ENCODE measurements around the gene ATP13A3.

ATP13A3 gene

DNA sequence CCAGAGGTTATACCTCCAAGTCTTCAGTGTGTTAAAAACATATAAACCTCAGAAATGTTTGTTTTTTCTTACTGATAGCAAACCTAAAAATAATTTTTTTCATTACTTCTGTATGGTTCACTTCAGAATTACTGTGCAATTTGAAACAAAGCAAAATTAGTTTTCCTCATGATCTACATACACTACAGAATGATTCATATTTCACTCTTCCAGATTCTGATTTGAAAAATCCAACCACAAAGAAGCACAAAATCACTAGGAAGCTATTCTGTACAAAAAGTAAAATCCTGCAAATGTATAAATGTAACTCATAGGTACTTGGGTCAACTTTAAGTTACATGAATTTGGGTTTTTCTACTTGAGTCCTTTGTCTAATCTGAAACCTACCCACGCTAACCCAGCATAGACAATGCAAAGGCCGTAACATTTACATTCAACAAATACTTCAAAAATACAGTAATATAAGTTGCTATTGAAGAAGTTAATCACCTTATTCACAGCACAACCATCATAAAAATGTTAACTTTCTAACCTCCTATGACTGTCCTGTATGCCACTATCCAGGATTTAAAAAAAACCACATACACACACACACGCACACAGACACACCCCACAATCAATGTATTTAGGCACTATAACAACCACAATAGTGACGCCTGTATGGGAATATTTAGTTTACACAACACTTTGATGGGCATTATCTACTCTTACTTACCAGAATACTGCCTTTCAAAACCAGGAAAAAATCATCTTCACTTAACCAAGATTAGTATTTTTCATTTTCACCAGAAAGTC is 11.5 kb downstream of the ATP13A3 start:
- no peak for DNase-seq (ENCODE audit: low read depth)

DNA sequence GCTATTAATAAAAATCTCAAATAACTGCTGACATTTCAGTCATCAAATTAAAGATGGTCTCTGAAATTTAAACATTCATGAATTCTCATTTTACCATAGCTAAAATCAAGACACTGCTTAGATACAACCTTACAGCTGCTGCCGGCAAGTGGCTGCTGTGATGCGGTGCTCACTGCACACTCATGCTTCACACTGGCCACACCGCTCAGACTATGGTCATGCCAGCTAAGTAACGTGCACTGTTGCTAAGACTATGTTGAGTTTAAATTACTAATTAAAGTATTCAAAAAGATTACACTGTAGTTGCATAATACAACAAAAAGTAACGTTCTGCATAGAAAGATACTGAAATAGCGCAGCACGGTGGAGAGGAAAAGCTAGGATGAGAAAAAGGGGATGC is 12.1 kb downstream of the ATP13A3 start:
- DNase-seq (ENCODE audit: low read depth), result no peak

DNA sequence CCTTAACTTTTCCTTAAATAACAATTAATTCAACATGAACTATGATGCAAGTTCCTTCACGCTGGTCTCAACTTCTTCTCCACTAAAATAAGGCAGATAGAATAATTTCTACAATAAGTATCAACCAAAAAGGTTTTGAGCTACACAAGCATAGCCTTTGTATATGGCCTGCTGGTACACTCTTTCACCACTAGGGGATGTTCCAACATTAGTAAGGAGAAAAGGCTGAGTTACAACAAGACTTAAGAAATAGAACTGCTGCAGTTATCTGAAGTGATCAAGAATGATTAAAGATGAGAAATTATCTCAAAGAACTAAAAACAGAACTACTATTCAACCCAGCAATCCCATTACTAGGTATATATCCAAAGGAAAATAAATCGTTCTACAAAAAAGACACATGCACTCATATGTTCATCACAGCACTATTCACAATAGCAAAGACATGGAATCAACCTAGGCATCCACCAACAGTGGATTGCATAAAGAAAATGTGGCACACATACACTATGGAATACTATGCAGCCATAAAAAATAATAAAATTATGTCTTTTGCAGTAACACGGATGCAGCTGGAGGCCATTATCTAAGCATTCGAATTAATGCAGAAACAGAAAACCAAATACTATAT is 14.4 kb downstream of the ATP13A3 start:
- DNase-seq (ENCODE audit: low read depth), result no peak

DNA sequence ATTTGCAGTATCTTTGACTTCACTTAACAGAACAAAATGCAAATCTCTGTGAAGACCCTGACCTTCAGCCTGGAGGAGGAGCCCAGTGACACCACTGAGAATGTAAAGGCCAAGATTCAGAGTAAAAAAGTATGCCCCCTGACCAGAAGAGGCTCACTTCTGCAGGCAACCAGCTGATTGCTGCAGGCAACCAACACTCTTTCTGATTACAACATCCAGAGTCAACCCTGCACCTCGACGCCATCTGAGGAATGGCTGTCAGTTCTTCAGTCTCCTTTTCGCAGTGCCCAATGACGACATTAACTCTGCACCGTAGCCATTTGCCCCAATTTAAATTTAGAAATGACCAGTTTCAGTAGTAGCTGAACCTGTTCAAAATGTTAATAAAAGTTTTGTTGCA is 14.9 kb downstream of the ATP13A3 start:
- DNase-seq (ENCODE audit: low read depth), result no peak

DNA sequence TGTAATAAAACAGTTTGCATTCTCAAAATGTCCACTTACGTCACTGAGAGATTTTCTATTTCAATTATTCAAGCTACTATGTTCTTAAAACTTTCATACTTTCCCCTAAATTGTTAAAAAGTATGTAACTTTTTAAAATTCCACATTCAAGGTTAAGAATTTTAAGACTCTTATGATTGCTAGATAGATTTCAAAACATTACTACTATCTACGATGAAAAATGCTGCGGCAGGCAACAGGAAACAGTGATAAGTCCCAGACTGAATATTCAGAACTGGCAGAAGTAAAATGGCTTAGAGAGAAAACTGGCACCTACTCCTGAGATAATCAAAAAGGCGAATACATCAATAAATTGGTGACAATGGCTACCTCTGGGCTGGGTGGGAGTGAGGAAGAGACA is 16.2 kb downstream of the ATP13A3 start:
- no peak for DNase-seq (ENCODE audit: low read depth)

DNA sequence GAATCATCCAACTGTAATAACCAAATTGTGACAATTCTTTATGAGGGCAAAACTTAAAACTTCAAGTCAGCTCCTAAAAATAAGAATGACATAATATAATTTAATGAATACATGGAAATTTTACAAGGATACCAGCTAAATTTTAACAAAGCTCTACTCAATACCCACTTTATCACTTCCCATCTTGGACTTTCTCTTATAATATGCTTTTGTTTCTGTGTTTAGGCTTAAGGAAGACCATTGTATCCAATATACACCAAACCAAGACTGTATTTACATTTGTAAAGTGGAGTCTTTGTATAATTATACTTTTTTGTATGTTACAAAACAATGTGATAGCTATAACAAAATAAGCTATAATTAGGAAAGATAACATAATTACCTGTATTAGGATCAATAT is 16.8 kb downstream of the ATP13A3 start:
- no peak for DNase-seq (ENCODE audit: low read depth)

DNA sequence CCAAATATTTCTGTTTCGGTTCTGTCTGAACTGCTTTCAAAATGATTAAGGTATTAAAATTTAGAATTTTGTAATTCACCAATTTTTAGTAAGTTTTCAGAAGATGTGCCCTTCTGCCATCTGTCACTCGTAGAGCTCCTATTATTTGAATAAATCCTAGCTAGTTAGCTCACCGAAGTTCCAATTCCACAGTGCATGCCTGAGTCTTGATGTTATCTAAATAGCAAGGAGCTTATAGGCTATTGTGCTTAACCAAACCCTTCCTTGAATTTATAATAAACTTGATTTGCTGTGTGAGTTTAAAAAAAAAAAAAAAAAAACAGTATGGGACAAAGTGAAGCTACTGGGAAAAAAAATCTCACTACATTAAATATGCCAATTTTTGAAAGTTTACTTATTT is 18.7 kb downstream of the ATP13A3 start:
- no peak for DNase-seq (ENCODE audit: low read depth)

DNA sequence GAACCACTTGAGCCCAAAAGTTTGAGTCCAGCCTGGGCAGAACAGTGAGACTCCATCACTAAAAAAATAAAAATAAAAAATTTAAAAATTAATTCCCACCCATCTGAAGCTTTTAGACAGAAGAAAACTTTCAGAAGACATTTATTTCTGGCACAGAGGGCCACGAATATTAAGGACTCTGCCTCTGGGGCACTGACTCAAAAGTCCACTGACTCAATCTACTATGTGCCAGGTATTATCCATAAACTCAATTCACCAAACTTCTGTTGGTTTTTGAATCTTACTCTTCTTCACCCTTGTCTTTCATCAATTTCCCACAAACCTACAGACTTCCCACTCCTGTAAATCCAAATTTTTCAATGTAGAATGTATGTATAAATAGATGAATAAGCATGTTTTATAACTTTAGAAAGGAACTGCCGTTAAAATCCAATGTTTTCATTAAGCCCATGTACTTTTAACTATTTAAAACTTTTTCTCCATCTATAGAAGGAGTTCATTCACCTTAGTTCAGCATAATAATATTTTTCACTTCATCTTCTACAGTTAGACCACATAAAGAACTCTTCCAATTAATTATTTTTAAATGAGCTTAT is 19.9 kb downstream of the ATP13A3 start:
- DNase-seq (ENCODE audit: low read depth), result no peak

DNA sequence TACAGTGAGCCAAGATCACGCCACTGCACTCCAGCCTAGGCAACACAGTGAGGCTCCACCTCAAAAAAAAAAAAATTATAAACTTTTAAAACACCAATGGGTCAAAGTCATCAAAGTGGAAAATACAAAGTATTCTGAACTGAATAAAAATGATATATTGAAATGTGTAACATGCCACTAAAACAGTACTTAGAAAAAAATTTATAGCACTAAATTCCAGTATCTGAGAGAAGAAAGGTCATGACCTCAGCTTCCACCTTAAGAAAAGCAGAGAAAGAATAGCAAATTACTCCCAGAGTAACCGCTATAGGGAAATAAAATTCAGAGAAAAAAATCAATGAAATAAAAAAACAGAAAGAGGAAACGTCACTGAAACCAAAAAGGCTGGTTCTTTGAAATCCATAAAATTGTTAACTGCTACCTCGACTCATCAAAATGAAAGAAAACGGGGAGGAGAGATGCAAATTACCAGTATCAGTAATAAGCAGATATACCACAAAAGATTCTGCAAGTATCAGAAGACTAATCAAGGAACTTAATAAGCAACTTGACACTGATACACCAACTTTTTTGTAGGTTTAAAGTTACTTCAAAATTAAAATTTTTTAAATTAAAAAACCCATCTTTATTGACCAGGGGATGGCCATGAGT is 20.8 kb downstream of the ATP13A3 start:
- no peak for DNase-seq (ENCODE audit: low read depth)

DNA sequence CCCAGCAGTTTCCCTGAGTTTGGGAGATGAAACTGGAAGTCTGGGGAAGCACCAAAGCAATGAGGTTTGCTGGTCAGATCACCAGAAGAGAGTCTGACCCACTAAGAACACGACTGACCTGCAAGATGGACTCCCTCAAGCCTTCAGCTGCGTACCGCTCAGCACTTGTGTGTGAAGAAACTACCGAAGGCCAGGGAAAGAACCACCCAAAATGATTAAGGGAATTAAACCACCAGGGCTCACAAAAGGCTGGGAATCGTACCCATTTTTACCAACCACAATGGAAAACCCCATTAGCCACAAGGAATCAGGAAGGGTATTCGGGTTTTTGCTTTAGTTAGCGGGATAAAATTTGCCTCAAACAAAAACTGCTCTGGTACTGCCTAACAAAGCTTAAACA is 21.6 kb downstream of the ATP13A3 start:
- no peak for DNase-seq (ENCODE audit: low read depth)

DNA sequence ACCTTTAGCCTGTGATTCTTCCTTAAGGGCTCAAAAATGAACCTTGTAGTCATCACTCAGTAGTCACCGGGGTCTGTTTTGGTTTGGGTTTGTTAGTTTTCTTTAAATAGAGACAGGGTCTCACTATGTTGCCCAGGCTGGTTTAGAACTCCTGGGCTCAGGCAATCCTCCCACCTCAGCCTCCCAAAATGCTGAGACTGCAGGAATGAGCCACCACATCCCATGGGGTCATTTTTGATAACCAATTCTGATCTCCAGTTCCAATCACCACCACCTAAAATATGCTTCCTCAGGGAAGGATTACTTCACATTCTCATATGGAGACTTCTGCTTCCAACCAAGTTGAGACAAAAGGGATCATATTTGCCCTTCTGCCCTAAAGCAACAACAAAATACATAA is 22.1 kb downstream of the ATP13A3 start:
- DNase-seq (ENCODE audit: low read depth), result no peak

DNA sequence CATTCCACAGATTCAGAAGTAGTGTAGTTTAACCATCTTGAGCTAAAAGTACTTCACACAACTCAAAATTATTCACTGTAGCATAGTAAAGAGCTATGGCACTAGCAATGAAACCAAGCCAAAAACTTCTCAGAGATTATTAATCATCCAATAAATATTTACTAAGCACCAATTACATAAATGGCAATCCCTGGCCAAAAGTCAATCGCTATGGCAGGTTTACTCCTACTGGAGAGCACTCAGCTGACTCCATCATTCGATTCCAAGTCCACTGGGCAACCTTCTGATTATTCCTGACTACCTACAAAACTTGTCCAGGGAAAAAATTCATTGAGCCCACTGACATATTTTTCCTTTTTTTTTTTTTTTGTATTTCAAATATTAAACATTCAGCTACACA is 23.9 kb downstream of the ATP13A3 start:
- DNase-seq (ENCODE audit: low read depth), result no peak

DNA sequence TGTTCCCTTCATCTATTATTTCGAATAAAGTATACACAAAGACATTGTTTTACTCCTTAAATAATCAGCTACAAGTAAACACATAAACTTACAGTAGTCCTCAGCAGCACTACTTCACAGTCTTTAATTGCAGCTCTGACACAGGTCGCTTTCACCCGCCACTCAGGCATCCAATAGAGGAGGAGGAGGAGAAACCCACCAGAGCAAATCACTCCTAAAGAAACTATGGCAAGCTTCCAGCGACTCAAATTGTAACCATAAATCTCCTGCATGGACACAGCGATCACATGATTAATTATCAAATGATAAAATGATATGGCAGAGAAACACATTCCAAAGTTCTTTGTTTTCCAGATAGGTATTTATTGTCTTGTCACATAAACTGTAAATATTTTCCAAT is 26.2 kb downstream of the ATP13A3 start:
- no peak for DNase-seq (ENCODE audit: low read depth)

DNA sequence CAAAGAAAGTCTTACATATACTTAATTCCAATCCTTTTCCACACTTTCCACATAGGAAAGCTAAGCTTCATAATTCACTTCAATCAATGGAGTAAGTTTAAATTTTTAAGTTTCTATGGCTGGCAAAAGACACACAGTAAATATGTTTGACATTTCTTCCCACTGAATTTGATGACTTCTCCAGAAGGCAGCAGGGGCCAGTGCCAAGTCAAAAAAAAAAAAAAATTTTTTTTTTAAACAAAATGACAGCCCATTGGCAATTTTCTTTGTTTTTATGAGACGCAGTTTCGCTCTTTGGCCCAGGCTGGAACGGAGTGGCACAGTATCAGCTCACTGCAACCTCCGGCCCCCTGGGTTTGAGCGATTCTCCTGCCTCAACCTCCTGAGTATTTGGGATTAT is 28.7 kb downstream of the ATP13A3 start:
- no peak for DNase-seq (ENCODE audit: low read depth)

DNA sequence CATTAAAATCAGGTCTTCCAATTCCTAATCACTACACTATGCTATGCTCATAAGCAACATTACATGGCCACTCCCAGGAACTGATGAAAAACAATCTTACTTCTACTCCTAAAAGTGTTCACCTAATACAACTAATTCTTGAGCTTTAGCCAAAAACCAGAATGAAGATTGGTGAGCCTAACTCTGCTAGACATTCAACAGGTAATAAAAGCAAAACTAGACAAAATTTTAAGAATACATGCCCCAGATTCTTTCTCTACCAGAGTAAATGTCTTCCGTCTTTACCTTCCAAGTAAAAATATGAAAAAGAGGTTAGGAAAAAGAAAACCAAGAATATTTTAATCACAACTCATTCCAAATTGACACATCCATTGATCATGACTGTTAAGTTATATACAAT is 31.3 kb downstream of the ATP13A3 start:
- DNase-seq (ENCODE audit: low read depth), result no peak

DNA sequence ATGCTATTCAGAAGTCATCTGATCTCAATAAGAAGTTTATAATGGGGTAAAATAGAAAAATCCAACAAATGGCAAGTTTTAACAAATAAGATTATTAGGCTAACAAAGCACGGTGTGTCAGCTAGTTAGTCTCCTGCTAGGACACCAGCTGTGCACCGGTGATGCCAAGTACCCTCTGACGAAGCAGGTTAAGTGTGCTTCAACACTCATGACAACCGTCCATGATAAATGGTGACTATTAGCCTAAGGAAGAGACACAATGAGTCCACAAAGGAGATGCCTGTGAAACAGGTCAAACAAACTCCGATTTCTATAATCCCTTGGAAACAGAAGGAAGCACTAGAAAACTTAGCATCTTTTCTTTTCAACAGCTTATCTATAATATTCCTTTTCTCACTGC is 36.5 kb downstream of the ATP13A3 start:
- no peak for DNase-seq (ENCODE audit: low read depth)

DNA sequence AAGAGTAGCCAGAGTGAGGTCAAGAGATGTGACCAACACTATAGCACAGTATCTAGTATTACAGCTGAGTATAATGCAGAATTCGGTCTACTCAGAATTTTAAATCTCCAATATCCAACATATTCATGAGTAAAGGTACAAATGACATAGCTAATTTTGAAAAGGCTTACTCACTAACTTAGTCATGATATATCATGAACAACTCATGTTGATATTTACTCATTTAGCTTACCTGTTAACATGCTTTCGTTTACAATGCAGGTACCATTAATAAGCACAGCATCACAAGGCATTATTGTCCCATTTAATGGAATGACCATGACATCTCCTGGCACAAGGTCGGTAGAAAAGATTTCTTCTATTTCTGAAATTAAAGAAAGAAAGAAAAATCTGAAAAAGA is 36.9 kb downstream of the ATP13A3 start:
- no peak for DNase-seq (ENCODE audit: low read depth)

DNA sequence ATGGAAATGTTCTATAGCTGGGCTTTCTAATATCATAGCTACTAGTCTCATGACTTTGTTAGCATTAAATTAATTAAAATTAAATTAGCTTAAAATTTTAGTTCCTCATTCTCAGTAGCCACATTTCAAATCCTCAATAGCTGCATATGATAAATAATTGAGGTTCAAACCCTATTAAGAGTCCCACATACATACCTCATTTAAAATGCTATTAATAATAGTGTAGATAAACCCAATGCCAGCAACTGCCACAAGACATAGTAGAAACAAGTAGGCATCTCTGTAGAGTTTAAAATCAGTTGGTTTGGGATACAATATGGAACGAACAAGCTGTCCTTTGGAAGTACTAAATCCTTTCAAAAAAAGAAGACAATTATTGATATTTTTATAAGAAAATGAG is 39.1 kb downstream of the ATP13A3 start:
- DNase-seq (ENCODE audit: low read depth), result no peak

DNA sequence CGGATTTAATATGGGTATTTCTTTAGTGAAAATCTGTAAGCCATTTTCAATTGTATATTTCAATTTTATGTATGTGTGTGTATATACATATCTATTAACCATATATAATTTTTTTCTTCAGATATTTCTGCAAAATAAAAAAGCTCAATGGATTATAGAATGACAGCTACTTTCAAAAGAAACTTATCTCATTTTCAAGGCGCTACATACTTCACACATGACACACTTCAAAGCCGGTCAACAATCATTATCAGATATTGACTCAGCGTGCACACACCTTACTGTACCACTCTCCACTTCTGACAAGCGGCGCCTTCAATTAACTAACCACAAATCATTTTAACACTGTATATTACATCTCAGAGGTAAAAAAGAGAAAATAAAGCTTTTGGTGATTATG is 39.6 kb downstream of the ATP13A3 start:
- no peak for DNase-seq (ENCODE audit: low read depth)

DNA sequence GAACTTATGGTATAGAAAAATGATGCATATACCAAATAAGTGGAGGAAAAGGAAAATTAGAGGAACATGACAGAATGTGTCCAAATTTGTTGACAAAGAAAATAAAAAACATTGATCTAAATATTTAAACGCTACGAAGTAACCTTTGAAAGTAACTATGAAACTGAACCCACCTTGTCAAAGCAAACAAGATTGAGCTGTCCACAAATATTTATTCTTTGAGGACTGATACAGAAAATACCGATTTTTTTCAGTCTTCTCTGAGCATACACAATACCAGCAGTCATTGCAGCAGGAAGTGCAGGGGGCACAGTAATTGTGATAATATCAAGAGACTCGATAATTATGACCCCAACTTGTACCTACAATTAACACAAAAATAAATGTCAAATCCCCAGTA is 40.0 kb downstream of the ATP13A3 start:
- no peak for DNase-seq (ENCODE audit: low read depth)

DNA sequence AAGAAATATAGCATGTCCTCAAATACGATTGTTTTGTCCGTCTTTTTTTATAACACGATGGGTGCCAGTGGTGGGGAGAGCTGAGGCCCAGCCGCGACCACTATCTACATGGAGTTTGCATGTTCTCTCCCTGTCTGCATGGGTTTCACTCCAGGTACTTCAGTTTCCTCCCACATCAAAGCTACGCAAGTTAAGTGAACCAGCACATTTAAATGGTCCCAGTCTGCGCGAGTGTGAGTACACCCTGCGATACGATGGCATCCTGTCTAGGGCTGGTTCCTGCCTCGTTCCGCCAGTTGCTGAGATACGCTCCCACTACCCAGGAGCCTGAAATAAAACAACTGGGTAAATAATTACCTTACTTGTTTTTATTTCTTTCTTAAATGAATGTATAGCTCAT is 40.6 kb downstream of the ATP13A3 start:
- no peak for DNase-seq (ENCODE audit: low read depth)

DNA sequence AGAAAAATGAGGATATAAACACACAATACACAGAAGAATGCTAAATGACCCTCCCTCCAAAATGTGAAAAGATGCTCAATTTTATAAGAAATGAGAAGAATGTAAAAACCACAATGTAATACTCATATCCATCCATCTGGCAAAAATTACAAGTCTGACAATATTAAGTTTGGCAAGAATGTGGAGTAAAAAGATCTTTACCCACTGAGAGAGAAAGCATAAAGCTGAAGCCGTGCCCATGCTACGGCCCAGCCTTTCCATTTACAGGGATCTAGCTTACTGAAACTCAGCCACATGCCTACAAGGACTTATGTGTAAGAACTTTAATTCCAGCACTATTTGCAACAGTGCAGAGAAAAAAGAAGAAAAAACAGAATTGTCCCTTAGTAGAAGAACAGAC is 42.9 kb downstream of the ATP13A3 start:
- no peak for DNase-seq (ENCODE audit: low read depth)

DNA sequence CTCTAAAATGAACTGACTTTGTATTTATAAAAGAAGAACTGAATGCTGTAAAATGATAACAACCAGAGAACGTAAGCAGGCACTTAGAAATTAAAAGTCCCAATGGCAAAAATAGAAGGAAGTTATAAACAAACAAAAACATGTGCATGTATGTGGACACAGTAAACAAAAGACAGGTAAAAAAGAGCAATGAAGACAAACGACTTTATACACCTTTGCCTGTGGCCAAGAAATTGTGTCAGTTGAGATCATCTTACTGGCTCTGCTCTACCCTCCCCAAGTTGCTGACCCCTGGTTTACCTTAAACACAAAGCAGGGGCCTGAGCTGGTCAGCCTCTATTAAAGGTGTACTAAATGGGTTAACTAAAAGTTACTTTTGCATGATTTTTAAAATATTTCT is 46.0 kb downstream of the ATP13A3 start:
- no peak for DNase-seq (ENCODE audit: low read depth)

Data from GM04503 (cell line).